ENCODE data around the gene ISCU.

The ISCU gene

DNA sequence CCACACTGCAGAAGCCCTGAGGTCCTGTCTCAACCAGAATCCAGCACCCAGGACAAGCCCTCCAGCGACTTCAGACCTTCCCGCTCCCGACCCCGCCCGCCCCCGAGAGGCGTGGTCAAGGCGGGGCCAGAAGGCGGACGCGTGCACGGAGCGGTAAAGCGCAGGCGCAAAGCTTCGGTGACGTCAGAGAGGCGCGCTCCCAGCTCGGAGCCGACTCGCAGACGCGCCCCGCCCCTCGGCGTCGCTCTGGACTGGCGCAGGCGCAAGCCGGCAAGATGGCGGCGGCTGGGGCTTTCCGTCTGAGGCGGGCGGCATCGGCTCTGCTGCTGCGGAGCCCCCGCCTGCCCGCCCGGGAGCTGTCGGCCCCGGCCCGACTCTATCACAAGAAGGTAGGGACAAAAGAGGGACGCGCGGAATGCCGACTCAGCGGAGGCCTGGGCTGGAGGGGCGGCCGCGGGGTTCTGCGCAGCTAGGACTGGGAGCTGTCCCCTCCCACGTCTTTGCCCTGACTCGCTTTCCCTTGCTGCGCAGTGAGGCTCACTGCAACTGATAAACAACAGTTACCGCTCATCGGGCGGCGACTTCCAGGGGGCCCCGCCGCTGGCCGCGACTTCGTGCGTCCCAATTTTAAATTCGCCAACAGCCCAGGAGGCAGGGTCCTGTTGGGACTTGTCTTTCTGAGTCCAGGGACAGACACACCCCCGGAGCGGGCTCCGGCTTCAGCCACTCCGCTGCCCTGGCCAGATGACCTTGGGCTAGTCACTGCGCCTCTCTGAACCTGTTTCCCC lies at the start of gene ISCU:
TSS of gene ISCU (plus strand) at position 249 of the 788 bp plus-strand sequence. CDS start at position 276, 27 bp downstream.
- DNase-seq: peak; percentile 87

DNA sequence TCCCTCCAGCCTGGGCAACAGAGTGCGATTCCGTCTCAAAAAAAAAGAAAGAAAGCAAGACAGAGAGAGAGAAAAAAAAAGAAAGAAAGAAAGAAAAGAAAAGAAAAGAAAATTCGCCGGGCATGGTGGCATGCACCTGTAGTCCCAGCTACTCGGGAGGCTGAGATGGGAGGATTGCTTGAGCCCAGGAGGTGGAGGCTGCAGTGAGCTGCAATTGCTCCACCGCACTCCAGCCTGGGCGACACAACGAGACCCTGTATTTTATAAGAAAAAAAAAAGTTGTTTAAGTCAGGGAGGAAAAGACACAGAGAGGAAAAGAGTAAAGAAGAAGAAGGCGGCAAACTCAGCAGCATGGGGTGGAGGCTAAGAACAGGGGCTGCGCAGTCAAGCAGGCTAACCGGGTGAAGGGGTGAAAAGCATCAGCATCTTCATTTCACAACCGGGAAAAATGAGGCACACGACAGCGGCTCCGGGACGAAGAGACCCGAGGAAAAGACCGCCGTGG lies 47.9 kb upstream of the ISCU start:
- no peak for DNase-seq

DNA sequence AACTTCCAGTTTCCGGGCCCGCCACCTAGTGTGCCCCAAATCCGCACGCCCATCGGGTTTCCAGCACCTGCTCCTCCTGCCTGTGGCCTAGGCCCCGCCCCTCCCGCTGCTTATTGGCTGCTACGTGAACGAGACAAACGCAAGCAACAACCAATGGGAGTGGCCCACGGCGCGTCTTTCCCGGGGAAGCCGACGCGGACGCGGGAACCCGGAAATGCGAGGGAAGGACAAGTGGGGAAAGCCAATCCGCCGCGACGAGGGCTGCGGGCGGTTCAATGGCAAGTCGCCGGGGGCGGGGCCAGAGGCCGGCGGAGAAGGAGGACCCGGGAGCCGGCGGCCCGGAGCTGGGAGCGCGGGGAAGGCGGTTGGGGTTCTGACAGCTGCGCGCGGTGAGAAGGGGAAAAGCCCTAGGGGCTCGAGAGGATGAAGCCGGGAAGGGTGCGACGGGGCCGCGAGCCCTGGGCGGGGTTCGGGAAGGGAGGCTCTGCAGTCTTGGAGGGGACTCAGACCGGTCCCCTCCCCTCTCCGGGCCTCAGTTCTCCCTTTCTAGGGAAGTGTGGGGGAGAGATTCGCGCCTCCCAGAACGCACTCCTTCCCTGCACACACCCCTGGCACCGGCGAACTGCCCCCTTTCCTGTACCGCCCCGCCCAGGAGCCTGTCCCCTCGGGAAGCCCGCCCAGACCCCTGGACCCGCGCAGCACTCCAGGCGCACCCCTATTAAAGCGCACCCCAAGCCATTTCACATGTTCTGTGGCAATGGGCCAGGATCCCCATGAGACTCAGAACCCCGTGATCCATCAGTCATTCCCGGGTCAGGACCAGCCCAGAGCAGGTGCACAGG lies 47.2 kb upstream of the ISCU start, which contains the start of gene FICD:
TSS of gene FICD (plus strand) at position 305 of the 842 bp plus-strand sequence. CDS start 1,696 bp downstream, outside the sequence.
- peak; percentile 87 for DNase-seq

DNA sequence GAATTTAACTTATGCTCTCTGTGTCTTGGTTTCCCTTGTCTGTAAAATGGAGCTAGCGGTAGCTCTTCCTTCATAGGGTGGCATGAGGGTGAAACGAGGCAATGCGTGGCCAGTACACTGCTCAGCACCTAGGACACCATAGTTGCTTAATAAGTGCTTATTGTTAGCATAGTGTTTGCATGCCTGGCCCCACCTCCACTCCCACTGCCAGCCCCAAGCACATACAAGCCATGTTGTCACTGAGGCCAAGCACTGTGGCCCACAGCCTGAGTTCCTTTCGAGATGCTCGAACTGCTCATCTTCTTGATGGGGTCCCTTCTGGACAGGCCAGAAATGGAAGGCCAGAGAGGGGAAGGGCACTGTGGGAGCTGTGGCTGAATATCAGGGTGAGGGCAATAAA lies 46.5 kb upstream of the ISCU start:
- no peak for DNase-seq

DNA sequence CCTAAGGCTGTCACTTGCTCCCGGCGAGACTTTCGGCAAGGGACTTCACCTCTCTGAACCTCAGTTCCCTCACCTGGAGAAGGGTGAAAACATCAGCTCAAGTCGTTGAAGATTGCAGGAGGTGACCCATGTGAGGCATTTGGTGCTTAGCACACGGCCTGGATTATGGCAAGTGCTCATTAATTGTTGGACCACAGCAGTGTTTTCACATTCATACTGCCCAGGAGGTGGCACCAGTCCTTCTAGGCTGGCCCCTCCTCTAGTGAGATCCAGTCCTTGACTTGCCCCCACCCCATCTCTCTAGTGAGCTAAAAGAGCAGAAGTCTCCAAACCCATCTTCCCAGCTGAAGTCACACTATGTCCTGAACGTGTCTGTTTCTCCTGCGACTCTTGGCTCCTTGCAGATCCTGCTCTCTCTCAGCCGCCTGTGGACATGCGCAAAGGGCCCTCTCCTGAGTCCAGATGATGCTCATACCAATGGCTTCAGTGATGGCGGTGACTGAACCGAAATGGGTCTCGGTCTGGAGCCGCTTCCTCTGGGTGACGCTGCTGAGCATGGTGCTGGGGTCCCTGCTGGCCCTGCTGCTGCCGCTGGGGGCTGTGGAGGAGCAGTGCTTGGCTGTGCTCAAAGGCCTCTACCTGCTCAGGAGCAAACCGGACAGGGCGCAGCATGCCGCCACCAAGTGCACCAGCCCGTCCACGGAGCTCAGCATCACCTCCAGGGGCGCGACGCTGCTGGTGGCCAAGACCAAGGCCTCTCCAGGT lies 45.7 kb upstream of the ISCU start:
- DNase-seq: no peak

DNA sequence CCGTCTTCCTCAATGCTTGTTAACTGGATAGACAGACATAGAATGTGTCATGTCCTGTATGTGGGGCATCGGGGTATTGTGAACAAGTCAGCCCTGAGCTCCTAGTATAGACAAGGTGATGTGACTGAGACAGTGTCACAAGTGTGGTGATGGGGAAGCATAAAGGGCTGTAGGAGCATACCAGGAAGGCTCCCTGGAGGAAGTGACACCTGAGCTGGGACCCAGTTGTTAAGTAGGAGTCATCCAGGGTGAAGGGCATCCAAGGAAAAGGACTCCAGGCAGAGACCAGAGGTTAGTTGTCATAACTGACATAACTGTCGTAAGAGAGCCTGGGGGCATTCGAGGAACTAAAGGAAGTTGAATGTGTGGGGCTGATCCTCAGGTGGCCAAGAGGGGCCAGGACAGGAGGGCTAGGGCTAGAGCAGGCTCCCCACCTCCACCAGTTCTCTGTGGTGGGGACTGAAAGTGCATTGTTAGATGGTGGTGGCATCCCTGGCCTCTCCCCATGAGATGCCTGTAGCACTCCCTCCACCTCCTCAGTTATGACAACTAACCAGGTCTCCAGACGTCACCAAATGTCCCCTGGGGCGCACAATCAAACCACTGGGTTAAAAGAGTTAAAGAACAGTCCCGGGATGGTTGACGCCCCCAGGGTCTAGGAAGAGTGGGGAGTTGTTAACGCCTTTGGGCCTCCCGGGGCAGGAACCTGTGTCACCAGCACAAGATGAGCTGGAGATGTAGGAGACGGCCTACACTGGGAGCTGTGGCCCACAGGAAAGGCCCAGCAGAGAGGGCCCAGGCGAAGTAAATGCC lies 44.9 kb upstream of the ISCU start:
- no peak for DNase-seq

DNA sequence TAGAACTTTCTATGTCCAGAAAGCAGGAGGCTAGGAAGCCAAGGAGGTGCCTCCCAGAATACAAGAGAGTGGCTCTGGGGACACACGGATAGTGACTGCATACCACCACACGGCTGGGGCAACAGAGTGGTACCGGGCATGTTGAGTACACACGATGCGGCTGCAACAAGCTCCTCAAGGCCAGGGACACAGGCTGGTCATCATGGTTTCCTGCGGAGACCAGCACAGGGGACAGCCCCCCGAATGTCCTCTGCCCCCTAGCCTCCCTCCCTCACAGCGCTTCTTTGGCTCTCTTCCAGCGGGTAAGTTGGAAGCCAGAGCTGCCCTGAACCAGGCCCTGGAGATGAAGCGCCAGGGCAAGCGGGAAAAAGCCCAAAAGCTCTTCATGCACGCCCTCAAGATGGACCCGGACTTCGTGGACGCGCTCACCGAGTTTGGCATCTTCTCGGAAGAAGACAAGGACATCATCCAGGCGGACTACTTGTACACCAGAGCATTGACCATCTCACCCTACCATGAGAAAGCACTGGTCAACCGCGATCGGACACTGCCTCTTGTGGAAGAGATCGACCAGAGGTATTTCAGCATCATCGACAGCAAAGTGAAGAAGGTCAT lies 44.2 kb upstream of the ISCU start:
- DNase-seq: no peak

DNA sequence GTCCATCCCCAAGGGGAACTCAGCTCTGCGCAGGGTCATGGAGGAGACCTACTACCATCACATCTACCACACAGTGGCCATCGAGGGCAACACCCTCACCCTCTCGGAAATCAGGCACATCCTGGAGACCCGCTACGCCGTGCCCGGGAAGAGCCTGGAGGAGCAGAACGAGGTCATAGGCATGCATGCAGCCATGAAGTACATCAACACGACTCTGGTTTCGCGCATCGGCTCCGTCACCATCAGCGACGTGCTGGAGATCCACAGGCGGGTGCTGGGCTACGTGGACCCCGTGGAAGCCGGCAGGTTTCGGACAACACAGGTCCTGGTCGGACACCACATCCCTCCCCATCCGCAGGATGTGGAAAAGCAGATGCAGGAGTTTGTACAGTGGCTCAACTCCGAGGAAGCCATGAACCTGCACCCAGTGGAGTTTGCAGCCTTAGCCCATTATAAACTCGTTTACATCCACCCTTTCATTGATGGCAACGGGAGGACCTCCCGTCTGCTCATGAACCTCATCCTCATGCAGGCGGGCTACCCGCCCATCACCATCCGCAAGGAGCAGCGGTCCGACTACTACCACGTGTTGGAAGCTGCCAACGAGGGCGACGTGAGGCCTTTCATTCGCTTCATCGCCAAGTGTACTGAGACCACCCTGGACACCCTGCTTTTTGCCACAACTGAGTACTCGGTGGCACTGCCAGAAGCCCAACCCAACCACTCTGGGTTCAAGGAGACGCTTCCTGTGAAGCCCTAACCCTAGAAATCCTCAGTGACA lies 43.5 kb upstream of the ISCU start:
- DNase-seq: no peak

DNA sequence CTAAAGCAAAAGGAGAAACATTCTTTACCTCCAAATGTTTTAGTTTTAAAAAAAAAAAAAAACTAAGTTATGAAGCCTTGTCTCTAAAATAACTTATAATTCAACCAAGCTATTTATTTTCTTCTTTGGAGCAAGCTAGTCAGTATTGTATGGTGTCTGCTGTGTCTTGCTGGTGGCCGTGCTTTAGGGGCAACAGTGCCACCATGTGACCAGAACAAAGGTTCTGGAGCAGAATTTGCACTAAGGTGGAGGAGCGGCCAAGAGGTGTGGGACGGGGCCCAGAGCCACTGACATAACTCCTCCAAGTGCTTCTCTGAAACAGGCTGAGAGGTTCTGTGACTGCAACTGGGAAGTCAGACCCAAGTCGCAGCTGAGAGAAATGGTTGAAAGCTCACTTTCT lies 42.8 kb upstream of the ISCU start:
- no peak for DNase-seq

DNA sequence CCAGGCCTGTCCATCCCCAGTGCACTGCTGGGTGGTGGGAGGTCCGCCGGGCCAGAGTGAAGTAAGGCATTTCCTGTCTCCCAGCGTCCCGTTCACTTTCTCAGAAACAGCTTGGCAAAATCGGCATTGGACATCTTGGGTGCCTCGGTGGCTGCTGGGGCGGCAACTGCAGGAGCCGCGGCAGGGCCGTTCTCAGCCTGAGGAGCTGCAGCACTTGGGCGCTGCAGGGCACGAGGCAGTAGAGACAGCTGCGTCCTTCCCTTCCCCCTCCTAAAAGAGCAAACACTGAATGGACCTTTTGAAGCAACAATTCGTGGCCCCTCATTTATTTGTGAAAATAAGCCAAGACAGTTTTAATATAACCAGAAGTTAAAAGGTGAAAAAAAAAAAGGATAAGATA lies 39.0 kb upstream of the ISCU start:
- no peak for DNase-seq

DNA sequence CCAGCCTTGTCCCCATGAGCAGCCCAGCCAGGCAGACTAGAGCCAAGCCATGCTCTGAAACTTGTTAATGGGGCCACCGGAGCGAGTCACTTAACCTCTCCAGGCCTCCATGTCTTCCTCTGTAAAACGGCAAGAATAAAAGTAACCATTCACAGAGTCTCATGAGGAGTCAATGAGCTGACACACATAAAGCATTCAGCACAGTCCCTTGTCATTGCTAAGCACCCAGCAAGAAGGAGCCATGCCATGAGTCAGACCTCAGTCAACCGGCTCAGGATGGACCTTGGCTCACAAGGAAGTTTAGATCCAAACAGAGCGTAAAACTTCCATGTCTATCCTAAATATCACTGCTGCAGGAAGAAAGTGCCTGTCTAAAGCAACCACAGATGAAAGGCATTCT lies 36.7 kb upstream of the ISCU start:
- DNase-seq: no peak

DNA sequence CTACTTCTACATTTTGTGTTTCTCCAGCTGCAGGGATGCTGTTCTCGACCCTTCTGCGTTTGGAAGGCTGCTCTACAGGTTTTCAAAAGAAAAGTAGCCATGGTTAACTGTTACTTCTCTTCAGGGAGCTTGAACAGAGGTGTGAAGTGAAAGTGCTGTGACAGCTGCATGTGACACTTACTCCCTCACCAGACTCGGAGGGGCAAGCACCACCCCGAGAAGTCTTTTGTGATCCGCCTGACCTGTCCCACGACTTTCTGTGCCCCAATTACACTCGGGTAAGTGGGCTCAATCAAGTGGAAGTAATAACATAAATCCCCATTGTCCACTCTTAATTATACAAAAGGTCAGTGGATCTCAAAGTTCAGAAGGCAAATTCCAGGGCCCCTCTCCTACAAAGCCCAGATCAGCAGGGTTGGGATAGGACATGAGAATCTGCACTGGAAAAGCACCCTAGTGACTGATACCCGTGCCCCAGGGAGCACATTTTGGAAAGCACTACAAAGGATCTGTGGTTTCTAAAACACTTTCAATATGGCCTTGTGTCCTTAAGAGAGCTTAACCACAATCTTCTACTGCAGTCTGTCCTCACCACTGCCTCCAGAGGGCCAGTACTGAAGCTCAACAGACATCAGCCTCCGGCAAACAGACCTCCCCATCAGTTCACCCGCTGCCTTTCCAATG lies 35.8 kb upstream of the ISCU start:
- no peak for DNase-seq

DNA sequence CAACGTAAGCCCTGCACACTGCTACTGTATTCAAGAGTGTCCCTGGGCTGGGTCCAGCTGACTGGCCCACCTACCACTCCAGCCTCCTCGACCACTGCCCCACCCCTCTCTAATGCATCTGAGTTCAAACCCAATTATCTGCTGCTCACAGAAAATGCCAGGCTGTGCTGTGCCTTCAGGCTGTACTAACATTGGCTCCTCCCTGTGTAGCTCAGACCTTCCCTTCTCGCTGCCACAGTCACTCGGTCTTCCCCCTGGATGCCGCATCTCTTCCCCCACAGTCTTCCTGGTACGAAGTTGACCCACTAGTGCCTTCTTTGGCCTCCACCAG lies 35.3 kb upstream of the ISCU start:
- DNase-seq: no peak

DNA sequence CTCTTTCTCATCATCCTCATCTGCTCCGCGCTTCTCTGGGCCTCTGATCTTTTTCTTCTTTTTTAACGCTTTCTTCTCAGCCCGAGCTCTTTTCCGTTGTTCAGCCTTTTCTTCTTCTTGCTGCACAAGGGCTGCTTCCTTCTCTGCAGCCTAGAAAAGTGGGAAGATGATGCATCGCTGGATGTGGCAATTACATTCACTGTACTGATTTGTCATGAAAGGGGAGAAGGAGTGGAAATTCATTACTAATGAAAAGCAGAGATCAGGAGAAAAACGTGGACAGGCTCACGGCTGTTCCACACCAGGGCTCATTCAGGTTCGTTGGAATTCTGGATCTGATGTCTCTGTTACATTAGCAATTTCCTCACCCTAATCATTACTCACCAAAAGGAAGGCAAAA lies 32.2 kb upstream of the ISCU start:
- no peak for DNase-seq

DNA sequence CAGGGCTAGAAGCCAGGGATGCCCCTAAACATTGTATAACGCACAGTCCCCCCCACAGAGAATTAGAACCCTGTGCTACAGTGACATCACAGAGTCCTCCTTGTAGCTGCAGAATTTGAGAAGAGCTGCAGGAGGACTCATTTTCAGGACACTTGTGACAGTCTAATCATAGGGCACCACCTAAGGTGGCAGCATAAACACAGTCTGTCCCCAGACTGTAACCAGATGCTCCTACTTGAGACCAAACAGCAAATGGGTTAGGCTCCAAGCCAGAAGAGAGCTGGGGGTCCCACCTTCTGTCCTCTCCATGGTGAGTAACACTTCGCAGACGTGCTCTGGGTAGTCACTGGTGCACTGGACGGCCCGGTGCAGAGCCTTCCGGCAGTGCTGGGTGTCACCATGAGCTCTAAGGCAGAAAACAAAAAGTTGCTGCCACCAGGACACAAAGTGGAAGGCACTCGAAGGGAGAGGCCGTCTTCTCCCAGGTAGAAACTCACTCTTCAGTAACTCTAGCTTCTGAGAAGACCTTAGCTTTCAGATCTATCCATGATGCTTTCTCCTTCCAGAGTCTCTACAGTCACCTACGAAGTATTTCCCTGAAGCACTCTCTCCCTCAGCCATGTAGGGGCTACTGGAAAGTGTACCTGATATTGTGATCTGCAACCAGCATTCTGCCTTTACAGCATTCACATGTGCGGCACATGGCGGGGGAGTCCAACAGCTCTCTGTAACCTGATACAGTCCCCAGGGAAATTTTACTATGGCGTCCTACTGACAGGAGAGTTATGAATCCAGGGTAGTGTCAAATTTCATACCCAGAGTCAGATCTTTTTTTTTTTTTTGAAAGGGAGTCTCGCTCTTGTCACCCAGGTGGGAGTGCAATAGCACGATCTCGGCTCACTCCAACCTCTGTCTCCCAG lies 30.2 kb upstream of the ISCU start:
- no peak for DNase-seq

DNA sequence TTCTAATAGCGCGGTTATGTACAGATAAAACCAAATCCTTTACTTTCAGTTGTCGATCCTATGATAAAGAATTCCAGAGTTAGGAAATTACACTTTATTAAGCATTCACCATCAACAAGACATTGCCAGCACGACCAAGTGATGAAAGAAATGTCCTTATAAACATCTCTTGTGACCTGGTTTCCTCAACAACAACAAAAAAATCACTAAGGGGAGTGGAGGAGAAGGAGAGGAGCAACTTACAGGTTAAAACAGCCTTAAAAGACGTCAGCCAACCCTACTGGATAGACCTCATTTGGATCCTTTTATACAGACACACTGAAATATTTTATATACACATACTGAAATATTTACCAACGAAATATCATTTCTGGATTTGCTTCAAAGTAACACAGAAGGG lies 24.2 kb upstream of the ISCU start:
- DNase-seq: no peak

DNA sequence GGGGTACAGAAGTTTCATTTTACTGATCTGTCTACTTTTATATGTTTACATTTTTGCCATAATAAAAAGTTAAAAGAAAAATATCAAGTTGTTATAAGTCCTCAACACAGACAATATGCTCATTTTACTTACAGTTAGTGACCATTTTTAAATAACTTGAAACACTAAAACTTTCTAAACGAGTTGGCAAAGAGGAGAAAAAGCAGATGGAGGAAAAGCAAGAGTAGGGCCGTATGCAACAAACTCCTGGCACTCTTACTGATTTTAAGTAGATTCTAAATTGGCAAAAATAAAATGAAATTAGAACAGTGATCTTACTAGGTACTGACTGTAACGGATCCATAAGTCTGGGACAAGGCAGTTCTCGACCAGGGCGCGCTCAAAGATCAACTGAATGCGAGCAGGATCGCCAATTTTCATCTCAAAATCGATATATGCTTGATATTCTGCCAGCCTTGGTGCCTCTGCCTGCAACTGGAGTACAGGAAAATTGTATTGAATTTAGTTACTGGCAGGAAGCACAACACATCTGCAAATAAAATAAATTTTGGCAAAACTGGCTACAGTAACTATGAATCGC lies 23.7 kb upstream of the ISCU start:
- no peak for DNase-seq

DNA sequence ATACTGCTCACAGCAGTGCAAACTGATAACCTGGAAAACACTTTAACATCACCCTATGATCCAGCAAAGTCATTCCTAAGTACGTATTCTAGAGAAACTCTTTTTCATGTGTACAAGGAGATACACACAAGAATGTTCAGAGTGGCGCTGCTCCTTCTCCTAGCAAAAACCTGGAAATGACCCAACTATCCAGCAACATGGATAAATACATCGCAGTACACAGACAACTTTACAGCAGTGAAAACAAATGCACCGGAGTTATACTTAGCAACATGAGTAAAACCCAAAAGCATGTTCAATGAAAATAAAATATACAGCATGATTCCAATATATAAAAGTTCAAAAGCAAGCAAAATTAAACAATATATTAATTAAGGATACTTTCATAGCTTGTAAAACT lies 20.1 kb upstream of the ISCU start:
- DNase-seq: no peak

DNA sequence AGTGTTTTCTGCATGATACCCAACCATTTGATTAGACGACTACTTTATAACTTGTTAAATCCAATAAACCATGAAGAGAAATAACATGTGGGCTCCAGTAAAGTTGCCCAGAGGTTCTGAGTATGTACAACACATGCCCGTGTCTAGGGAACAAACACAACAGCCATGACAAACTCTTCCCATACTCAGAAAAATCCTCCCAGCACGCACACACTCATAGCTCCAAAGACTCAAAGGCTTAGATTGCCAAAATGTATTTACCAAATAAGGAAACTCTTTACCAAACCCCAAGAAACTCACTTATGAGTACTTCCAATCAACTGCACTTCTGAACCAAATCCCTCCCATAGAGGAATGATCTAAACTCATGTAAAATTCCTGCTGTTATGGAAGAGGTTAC lies 18.7 kb upstream of the ISCU start:
- DNase-seq: no peak
